ENCODE data around the gene TCEANC2.

The TCEANC2 gene

GRCh38 chr1:54152696-54153095, 99.3 kb downstream of the TCEANC2 start, which contains the start of gene CDCP2:
TSS of gene CDCP2 (minus strand) at chr1:54153000. CDS start at chr1:54152922, 78 bp downstream.
- no peak within 1 kb of the TSS for H3K4me3 ChIP-seq (ENCODE audit: low read depth, low read length)
- TF ChIP-seq CTCF (IDR thresholded peaks at IDR 0.05; ENCODE audit: low read depth, low read length) (no peak), MAX (IDR thresholded peaks at IDR 0.05; ENCODE audit: low read depth, low read length) (no peak), MYC (IDR thresholded peaks at IDR 0.05; ENCODE audit: low read depth, low read length) (no peak), POLR2A (IDR thresholded peaks at IDR 0.05; ENCODE audit: extremely low read depth, insufficient read length) (no peak)
- no peak for DNase-seq (ENCODE audit: low read depth)

GRCh38 chr1:54153535-54154439, 100.4 kb downstream of the TCEANC2 start:
- no peak; the same call in 1 of the 2 replicates for TF ChIP-seq MAX (IDR thresholded peaks at IDR 0.05; ENCODE audit: low read depth, low read length)
- TF ChIP-seq POLR2A (IDR thresholded peaks at IDR 0.05; ENCODE audit: extremely low read depth, insufficient read length), result no peak
- peak; percentile 45; the same call in 1 of the 2 replicates for TF ChIP-seq MYC (IDR thresholded peaks at IDR 0.05; ENCODE audit: low read depth, low read length)
- no peak for TF ChIP-seq CTCF (IDR thresholded peaks at IDR 0.05; ENCODE audit: low read depth, low read length)
- no peak overlapping the region for H3K4me3 ChIP-seq (ENCODE audit: low read depth, low read length)
- DNase-seq (ENCODE audit: low read depth), result peak; percentile 75
